ENCODE data around the gene HORMAD1. TPM values are rescaled to one million over a fixed set of nuclear protein-coding genes. Genes with fewer than 3 reads are reported as not detected.
"Not testable (repeated sequence)": the region's sequence is repeated elsewhere in the genome, so short reads cannot be mapped to it uniquely, and the experiment has no call there.

Gene HORMAD1, protein sequence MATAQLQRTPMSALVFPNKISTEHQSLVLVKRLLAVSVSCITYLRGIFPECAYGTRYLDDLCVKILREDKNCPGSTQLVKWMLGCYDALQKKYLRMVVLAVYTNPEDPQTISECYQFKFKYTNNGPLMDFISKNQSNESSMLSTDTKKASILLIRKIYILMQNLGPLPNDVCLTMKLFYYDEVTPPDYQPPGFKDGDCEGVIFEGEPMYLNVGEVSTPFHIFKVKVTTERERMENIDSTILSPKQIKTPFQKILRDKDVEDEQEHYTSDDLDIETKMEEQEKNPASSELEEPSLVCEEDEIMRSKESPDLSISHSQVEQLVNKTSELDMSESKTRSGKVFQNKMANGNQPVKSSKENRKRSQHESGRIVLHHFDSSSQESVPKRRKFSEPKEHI
- not detected for polyA plus RNA-seq (ENCODE audit: insufficient read length in 4 of 4)

DNA sequence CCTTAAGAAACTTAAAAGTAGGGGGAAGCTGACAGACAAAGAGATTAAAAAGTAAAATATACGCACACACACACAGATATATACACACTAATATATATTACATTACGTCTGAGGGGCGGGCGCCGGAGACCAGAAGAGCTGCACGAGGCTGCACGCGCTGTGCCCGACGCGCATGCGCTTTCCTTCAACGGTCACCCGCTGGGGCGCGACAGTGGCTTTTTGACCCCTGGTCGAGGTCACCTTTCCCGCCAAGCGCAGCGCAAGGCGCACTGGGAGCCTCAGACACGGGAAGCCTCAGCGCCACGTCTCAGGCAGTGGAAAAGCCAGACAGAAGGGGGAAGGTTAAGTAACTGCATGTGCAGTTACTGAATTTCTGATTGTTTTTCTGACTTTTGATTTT lies at the start of gene HORMAD1:
HORMAD1 (minus strand) TSS at position 193 of the 400 bp plus-strand sequence. CDS start 1,390 bp downstream, outside the sequence.
- no peak for DNase-seq (ENCODE audit: low read depth in 4 of 4, low spot score in 2 of 4)

DNA sequence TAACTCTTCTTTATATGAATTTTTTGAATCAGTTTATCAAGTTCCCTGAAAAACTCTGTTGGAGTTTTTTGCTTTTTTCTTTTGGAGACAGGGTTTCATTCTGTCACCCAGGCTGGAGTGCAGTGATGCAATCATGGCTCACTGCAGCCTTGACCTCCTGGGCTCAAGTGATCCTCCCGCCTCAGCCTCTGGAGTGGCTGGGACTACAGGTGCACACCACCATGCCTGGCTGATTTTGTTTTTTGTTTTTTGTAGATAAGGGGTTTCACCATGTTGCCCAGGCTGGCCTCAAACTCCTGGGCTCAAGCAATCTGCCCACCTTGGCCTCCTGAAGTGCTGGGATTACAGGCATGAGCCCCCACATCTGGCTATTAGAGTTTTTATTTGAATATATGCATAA lies 47.0 kb upstream of the HORMAD1 start:
- not testable (repeated sequence) for DNase-seq (ENCODE audit: low read depth in 4 of 4, low spot score in 2 of 4)

DNA sequence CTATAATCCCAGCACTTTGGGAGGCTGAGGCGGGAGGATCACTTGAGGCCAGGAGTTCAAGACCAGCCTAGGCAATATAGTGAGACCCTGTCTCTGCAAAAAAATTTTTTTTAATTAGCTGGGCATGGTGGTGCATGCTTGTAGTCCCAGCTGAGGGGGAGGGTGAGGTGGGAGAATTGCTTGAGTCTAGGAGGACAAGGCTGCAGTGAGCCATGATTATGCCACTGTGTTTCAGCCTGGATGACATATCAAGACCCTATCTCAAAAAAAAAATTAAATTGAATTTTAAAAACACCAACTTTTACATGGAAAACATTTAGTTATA lies 45.2 kb upstream of the HORMAD1 start:
- not testable (repeated sequence) for DNase-seq (ENCODE audit: low read depth in 4 of 4, low spot score in 2 of 4)

DNA sequence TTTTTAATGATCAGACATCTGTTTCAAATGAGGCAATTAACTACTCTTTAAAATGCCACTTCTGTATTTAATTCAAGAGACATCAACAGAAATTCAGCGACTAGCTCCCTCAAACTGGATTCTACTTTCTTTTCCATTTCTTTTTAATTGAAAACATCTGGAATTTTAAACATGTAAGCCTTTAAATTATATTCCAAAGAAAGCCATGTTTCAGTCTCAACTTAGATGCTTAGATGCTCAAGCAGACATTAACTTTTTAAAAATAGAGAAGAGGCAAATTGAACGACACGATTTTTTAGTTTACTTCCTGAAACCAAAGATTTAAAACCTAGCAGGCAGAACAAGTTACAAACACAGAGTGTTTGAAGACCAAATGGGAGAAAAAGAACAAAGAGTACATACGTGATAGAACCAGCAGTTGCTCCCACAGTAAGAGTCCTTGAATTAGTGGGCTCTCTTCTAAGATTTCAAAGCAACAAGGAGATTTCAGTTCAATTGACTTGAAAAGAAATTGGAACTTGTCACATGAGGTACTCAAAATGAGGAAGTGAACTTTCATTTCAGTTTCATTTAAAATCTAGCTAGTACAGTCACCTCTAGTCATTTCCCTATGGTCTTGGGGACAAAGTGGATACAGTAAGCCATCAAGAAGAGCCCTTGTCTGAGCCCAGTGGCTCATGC lies 44.7 kb upstream of the HORMAD1 start, which contains the start of gene CTSS:
CTSS (minus strand) TSS at position 483 of the 681 bp plus-strand sequence. CDS start 1,015 bp downstream, outside the sequence.
- peak in 1 of 4 donors; percentile 11 for DNase-seq (ENCODE audit: low read depth in 4 of 4, low spot score in 2 of 4)

DNA sequence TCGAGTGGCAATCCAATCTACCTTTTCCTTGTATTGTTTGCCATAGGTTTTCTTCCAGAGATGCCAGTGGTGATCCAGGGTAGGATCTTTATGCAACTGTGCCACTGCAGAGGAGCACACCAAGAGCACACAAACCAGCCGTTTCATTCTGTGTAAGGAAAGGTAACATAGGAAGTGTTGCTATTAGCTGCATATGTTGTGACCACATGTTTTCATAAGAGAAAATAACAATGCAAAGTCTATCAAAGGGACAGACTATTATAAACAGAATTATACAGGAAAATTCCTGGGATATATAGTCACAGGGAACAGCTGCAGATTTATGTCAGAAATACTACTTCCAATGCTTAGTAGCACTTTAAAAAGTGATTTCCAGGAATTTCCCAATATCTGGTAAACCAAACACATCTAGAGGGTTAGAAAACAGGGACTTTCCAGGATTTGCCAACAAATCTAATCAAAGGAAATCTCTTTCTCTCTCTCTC lies 44.0 kb upstream of the HORMAD1 start:
- no peak for DNase-seq (ENCODE audit: low read depth in 4 of 4, low spot score in 2 of 4)

DNA sequence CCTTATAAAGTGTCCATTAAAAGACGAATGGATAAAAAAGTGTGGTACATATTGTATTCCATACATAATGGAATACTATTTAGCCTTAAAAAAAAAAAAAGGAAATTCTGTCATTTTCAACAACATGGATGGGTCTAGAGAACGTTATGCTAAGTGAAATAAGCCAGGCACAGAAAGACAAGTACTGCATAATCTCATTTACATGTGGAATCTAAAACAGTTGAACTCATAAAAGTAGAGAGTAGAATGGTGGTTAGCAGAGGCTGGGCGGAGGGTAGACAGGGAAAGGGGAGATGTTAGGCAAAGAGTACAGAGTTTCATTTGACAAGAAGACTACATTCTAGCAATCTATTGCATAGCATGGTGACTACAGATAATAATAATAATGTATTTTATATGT lies 42.3 kb upstream of the HORMAD1 start:
- no peak for DNase-seq (ENCODE audit: low read depth in 4 of 4, low spot score in 2 of 4)

DNA sequence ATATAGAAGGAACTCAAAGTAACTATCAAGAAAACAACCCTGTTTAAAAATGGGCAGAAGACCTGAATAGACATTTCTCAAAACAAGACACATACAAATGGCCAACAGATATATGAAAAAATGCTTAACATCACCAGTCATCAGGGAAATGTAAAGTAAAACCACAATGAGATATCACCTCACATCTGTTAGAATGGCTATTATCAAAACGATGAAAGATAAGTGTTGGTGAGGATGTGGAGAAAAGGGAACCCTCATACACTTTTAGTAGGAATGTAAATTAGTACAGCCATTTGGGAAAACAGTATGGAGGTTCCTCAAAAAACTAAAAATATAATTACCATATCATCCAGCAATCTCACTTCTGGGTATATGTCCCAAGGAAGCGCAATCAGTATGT lies 41.9 kb upstream of the HORMAD1 start:
- no peak for DNase-seq (ENCODE audit: low read depth in 4 of 4, low spot score in 2 of 4)

DNA sequence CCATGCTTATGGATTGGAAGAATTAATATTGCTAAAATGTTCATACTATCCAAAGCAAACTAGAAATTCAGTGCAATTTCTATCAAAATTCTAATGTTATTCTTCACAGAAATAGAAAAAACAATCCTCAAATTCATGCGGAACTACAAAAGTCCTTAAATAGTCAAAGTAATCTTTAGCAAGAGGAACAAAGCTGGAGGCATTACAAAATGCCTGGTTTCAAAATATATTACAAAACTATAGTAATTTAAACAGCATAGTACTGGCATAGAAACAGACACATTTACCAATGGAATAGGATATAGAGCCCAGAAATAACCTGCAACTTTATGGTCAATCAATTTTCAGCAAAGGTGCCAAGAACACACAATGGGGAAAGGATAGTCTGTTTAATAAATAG lies 41.1 kb upstream of the HORMAD1 start:
- no peak for DNase-seq (ENCODE audit: low read depth in 4 of 4, low spot score in 2 of 4)

DNA sequence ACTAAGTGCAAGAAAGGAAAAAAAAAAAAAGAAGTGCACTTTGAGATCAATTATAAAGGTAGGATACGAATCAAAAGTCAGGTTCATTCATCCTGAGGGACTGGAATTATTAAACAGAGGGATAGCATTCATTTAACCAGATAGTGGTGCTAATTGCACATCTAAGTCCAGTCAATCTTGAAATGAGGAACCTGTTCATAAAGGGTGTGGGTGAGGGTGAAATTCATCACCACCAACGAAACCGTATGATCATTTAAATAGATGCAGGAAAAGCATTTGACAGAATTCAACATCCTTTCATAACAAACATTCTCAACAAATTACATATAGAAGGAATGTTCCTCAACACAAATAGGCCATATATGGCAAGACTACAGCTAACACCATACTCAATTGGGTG lies 39.3 kb upstream of the HORMAD1 start:
- no peak for DNase-seq (ENCODE audit: low read depth in 4 of 4, low spot score in 2 of 4)

DNA sequence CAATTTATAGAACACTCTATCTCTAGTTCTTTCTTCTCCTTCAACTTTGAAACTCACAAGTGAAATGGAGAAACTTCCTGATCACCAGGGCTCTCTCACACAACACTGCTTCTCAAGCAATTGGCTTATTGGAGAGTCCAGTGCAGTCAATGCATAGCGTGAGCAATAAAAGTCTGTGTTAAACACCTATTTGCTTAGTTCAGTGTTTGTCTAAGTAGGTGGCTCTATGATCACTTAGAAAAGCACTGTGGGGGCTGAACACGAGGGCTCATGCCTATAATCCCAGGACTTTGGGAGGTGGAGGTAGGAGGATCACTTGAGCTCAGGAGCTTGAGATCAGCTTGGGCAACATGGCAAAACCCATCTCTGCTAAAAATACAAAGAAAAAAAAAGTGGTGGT lies 32.7 kb upstream of the HORMAD1 start:
- DNase-seq (ENCODE audit: low read depth in 4 of 4, low spot score in 2 of 4) = no peak

DNA sequence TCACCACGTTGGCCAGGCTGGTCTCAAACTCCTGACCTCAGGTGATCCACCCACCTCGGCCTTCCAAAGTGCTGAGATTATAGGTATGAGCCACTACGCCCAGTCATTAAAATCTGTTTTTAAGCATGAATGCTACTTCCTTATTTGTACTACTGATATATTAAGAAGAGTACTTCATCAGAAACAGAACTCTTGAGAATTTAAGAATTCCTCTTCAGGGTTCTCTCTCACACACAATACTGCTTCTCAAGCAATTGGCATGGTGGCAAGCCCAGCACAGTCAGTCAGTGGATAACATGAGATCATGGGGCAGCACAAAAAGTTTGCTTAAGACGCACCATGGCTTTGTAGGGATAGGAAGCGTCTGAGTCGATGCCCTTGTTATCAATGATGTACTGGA lies 30.7 kb upstream of the HORMAD1 start:
- no peak for DNase-seq (ENCODE audit: low read depth in 4 of 4, low spot score in 2 of 4)

DNA sequence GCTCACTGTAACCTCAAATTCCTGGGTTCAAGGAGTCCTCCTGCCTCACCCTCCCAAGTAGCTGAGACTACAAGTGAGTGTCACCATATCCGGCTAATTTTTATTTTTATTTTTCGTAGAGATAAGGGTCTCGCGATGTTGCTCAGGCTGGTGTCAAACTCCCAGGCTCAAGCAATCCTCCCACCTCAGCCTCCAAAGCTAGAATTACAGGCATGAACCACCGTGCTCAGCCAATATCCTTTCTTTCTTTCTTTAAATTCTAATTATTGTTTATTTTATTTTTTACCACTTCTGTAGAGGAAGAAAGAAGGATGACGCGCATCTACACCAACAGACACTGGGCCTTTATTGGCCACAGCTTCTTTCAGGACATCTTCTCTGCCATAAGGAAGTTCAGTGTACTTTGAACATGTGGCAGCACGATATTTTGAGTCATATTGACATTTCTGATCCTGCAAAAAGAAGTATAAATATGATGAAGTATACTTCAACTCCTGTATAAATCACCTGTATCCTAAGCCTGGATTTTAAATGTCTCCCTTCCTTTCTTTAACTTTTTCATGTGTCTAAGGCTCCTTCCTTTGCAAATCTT lies 29.1 kb upstream of the HORMAD1 start:
- no peak for DNase-seq (ENCODE audit: low read depth in 4 of 4, low spot score in 2 of 4)

DNA sequence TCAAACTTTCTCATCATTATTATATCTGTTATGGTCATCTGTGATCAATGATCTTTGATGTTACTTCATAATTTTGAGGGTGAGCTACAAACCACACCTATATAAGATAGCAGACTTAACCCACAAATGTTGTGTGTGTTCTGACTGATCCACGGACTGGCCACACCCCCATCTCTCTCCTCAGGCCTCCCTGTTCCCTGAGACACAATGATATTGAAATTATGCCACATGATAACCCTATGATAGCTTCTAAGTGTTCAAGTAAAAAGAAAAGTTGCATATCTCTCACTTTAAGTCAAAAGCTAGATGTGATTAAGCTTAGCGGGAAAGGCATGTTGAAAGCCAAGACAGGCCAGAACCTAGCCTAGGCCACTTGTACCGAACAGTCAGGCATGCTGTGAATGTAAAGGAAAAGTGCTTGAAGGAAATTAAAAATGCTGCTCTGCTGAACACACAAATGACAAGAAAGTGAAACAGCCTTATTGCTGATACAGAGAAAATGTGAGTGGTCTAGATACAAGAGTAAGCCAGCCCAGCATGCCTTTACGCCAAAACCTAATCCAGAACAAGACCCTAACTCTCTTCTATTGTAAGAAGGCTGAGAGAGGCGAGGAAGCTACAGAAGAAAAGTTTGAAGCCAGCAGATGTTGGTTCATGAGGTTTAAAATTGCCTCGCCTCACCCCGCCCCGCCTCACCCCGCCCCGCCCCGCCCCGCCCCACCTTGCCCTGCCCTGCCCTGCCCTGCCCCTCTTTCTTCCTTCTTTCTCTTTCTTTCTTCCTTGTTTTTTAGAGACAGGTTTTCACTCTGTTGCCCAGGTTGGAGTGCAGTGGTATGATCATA lies 28.4 kb upstream of the HORMAD1 start:
- no peak for DNase-seq (ENCODE audit: low read depth in 4 of 4, low spot score in 2 of 4)

DNA sequence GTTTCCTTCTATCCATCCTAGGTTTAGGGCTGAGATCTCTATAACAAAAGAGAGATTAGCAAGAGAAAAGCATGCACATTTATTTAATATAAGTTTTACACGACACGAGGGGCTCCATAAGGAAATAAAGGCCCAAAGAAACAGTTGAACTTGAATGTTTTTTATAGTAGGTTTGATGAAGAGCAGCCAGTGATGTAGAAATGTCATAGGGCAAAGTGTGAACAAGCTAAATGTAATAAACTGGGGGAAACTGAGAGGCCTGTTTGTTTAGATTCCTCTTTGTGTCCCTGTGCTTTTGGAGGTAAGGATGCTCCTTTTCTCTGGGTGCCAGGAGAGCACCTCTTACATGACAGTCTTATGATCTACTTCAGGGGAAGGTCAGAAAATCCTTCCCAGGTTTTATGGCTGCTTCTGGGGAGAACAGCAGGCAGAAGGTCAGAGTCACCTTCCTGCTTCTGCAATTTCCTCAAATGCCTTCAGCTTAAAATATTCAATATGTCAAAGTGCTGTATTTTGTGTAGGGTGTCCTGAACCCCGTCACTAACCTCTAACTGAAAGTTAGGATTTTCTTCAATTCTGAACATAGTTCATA lies 9.5 kb upstream of the HORMAD1 start:
- DNase-seq (ENCODE audit: low read depth in 4 of 4, low spot score in 2 of 4) = no peak

DNA sequence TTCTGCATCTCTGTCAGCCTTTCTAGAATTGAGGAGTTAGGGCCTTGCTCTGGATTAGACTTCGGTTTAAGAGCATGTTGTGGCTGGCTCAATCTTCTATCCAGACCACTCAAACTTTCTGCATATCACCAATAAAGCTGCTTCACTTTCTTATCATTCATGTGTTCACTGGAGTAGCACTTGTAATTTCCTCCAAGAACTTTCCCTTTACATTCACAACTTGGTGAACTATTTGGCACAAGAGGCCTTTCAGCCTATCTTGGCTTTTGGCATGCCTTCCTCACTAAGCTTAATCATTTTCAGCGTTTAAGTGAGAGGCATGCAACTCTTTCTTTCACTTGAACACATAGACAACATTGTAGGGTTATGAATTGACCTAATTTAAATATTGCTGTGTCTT lies 3.6 kb upstream of the HORMAD1 start:
- no peak for DNase-seq (ENCODE audit: low read depth in 4 of 4, low spot score in 2 of 4)

DNA sequence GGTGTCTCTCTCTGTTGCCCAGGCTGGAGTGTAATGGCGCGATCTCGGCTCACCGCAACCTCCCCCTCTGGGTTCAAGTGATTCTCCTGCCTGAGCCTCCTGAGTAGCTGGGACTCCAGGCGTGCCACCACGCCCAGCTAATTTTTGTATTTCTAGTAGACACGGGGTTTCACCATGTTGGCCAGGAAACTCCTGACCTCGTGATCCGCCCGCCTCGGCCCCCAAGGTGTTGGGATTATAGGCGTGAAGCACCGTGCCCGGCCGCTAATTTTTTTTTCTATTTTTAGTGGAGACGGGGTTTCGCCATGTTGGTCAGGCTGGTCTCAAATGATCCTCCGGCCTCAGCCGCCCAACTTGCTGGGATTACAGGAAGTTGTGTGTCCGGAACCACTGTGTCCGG lies 597 bp downstream of the HORMAD1 start:
- no peak for DNase-seq (ENCODE audit: low read depth in 4 of 4, low spot score in 2 of 4)

DNA sequence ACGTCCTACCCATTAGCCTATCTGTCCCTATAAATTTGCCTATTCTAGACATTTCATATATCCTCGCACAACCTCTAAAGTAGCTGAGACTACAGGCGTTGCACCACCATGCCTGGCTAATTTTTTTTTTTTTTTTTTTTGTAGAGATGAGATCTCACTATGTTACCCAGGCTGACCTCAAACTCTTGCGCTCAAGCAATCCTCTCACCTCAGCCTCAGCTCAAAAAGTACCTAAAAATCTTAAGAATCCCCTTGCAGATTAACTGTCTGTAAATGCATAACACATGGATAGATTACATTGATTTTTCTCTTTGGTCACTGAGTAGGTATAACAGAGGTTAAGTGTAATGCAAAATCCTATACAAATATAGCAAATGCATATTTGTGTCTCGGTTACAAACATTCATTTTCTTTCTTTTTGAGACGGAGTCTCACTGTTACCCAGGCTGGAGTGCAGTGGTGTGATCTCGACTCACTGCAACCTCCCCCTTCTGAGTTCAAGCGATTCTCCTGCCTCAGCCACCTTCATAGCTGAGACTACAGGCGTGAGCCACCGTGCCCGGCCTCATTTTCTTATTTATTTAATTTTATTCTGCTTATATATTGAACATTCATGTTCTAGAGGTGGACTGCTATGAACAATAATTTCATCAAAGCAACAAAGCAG lies 2.3 kb downstream of the HORMAD1 start:
- no peak for DNase-seq (ENCODE audit: low read depth in 4 of 4, low spot score in 2 of 4)

DNA sequence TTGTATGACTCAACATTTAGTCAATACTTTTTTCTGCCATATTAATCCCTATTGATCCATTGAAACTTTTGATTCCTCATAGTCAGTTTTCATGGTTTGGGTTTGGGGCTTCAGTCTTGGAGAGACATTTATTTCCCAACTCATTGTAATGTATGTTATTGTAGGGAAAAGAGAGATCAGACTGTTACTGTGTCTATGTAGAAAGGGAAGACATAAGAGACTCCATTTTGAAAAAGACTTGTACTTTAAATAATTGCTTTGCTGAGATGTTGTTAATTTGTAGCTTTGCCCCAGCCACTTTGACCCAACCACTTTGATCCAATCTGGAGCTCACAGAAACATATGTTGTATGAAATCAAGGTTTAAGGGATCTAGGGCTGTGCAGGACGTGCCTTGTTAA lies 11.7 kb downstream of the HORMAD1 start:
- not testable (repeated sequence) for DNase-seq (ENCODE audit: low read depth in 4 of 4, low spot score in 2 of 4)

DNA sequence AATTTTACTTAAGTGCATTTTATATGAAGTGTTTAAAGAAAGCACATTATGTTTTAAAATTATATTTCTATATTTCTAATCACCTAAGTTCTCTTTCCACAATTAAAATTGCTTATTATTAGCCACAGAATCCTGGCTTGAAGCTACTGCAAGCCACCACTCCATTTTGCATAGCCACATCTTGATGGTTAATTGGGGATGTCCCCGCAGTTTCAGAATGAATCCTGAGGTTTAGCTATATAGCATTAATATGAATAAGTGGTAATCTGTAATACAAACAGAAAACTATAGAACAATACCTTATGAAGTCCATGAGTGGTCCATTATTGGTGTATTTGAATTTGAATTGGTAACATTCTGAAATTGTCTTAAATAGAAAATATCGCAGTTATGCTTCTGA lies 12.1 kb downstream of the HORMAD1 start:
- DNase-seq (ENCODE audit: low read depth in 4 of 4, low spot score in 2 of 4) = no peak

DNA sequence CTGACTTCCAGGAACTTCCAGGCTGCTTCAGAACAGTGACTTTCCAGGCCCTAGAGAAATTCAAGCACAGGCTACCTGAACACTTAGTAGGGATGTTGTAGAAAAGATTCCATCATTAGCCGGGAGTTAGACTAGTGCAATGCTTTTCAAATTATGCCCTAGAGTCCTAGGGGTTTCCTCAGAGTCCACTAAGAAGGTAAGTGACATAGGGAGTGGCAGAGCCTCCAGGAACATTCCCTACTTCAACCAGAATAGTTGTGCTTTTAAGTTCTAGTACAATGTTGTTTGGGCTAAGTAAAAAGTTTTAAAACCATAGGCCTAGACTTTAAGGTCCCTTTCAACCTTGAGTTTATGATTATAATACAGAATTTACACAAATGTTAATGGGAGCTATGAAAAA lies 14.6 kb downstream of the HORMAD1 start:
- DNase-seq (ENCODE audit: low read depth in 4 of 4, low spot score in 2 of 4) = no peak
